ENCODE results near the gene ERC1.

DNA sequence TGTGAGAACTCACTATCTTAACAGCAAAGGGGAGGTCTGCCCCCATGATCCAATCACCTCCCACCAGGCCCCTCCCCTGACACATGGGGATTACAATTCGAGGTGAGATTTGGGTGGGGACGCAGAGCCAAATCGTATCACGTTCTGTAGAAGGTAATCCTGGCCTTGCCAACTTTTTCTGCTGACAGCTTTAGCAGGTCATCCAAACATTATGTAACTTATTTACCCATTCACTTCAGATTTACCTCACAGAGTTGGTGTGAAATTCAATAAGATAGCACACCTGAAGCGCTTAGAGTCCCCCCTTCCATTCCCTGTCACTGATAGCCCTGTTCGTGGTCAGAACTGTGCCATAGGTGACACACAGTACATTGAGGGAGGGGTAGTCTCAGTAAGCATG lies 384.3 kb downstream of the ERC1 start:
- TF ChIP-seq CTCF (conservative IDR thresholded peaks at IDR 0.05; ENCODE audit: low read depth, low read length) (no peak), EZH2phosphoT487 (IDR thresholded peaks at IDR 0.05; ENCODE audit: borderline replicate concordance, low read length) (no peak)
